Panc1 (cell line): Measurements from ENCODE around the gene NECTIN4. TPM values are rescaled to one million over a fixed set of nuclear protein-coding genes. Genes with fewer than 3 reads are reported as not detected.

ENCODE experiments used
- ATAC-seq: fragments of 200-7000 bp; cut with Tn5 transposase; 2 replicates; pipeline ENCODE4 v1.9.1; 2020; ENCODE audit warnings: mild to moderate bottlenecking, moderate library complexity
- BruUV-seq: library from RNA; stranded (reverse); fragments of 400-500 nt; replicated peaks from 2 replicates; lab custom pipeline; 2021; lab: Mats Ljungman, UMichigan
- CTCF ChIA-PET: fragments of 300-600 bp; sonication (Branson Sonifier 250); formaldehyde crosslinking; loops from one replicate; lab custom pipeline; 2022; ENCODE audit warnings: antibody characterized with exemption; lab: Charles Lee
- POLR2A ChIA-PET: fragments of 300-600 bp; sonication (Branson Sonifier 250); formaldehyde crosslinking; loops from one replicate; lab custom pipeline; 2022; ENCODE audit warnings: antibody characterized with exemption; lab: Charles Lee
- DNase-seq: peaks from one replicate; pipeline ENCODE4 v3.0.0-alpha.2; 2010; ENCODE audit warnings: low read depth, low spot score
- H3K27ac ChIP-seq: 2 replicates; pipeline ENCODE4 v1.5.1; 2011; ENCODE audit warnings: mild to moderate bottlenecking, low read length, inconsistent platforms
- H3K27me3 ChIP-seq: fragments of 200-500 bp; sonication (Bioruptor generic); 2 replicates; pipeline ENCODE4 v1.6.0; 2014; ENCODE audit warnings: low read length, inconsistent platforms; ENCODE audit not compliant: control insufficient read depth, insufficient read depth
- H3K36me3 ChIP-seq: fragments of 200-500 bp; sonication (Bioruptor generic); 2 replicates; pipeline ENCODE4 v1.5.1; 2014; ENCODE audit warnings: inconsistent platforms, mild to moderate bottlenecking, low read length, moderate library complexity; ENCODE audit not compliant: control insufficient read depth, insufficient read depth
- H3K4me1 ChIP-seq: 2 replicates; pipeline ENCODE4 v1.5.1; 2011; ENCODE audit warnings: inconsistent platforms, mild to moderate bottlenecking, low read length, moderate library complexity; ENCODE audit not compliant: control insufficient read depth, insufficient read depth
- H3K4me3 ChIP-seq, 2 experiments: 2 replicates each; pipeline ENCODE4 v1.5.1; 2011 to 2012; ENCODE audit warnings: low read depth in 2 of 2, low read length in 2 of 2, mild to moderate bottlenecking in 2 of 2, inconsistent platforms in 1 of 2, moderate library complexity in 1 of 2
- H3K9me3 ChIP-seq: fragments of 200-500 bp; sonication (Bioruptor generic); 2 replicates; pipeline ENCODE4 v1.5.1; 2014; ENCODE audit warnings: low read depth, mild to moderate bottlenecking, inconsistent platforms, low read length, moderate library complexity; ENCODE audit not compliant: control insufficient read depth, insufficient read depth
- POLR2AphosphoS5 ChIP-seq: IDR thresholded peaks from 2 replicates; pipeline ENCODE4 v1.6.1; 2012; ENCODE audit warnings: mild to moderate bottlenecking, low read depth, low read length, moderate library complexity
- SIN3A ChIP-seq: IDR thresholded peaks from 2 replicates; pipeline ENCODE4 v1.6.1; 2012; ENCODE audit warnings: low read depth, mild to moderate bottlenecking, low read length, moderate library complexity, borderline replicate concordance; ENCODE audit not compliant: insufficient read depth
- TCF7L2 ChIP-seq: IDR thresholded peaks from 2 replicates; pipeline ENCODE4 v1.6.1; 2011; ENCODE audit warnings: mild to moderate bottlenecking, low read depth, low read length, inconsistent platforms
- in situ Hi-C: cut with HindIII; loops from 2 replicates; pipeline ENCODE4 v1.10.0; 2016; ENCODE audit warnings: low sequenced_read_pairs, low pct_unique_long_range_greater_than_20kb
- intact Hi-C: fragments of 100-400 bp; cut with micrococcal nuclease; formaldehyde crosslinking; loops from one replicate; pipeline ENCODE4 v1.10.0; 2022; ENCODE audit not compliant: unreplicated experiment
- total RNA-seq: library from RNA; stranded (reverse); gene quantifications from one replicate; pipeline ENCODE4 v1.2.1, GENCODE V29; 2021; ENCODE audit not compliant: unreplicated experiment
- TF ChIP-seq, protein P1 (sequence below): fragments of 450-650 bp; IDR thresholded peaks from 2 replicates; pipeline ENCODE4 v1.5.1; 2017; ENCODE audit warnings: mild to moderate bottlenecking
- TF ChIP-seq, protein P2 (sequence below), 2 experiments: IDR thresholded peaks; 2 replicates each; pipeline ENCODE4 v1.6.1; 2011 to 2012; ENCODE audit warnings: low read depth in 2 of 2, control low read depth in 1 of 2, low read length in 1 of 2, mild to moderate bottlenecking in 1 of 2, moderate library complexity in 1 of 2; ENCODE audit not compliant: insufficient read depth in 1 of 2

NECTIN4 gene
- total RNA-seq, 1 experiment from 2014 or later = not detected

DNA sequence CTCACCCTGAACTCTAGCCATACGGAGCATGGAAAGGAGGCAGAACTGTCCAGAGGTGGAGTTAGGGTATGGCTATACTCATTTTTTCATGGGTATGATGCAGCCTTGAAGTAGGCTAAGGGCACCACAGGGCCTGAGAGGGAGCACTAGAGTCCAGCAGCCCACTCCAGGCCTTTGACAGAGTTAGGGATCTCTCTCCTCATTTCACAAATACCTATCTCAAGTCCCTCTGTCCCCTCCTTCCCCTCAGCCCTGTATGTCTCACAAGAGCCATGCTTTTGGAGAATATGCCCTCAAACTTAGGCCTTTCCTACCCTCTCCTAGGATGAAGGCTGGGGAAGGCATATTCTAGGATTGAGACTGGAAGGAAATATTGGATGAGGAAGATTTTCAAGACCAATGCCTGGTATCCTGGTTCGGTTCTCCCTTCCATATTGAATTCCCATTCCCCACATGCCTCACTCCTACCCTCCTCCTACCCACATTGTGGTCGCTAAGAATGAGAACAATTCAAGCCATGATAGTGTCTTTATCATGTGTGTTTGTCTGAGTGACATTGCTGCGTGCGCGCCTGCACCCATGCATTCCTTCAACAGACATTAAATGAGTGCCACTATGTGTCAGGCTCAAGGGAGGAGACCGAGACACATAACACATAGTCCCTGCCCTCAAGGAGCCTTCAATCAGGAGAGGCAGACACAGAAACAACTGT lies 2.6 kb upstream of the NECTIN4 start:
- ATAC-seq (no peak), DNase-seq (no peak)
- no peak overlapping the region for H3K4me3 ChIP-seq
- POLR2A ChIA-PET = no interaction called here
- intact Hi-C loops = no loop called here
- H3K9me3 ChIP-seq = no peaks in the 10 kb centered on the region
- H3K27ac ChIP-seq = no peak overlapping the region
- BruUV-seq = no TSS peak
- no peaks in the 10 kb centered on the region for H3K27me3 ChIP-seq
- in situ Hi-C loops = no loop called here
- no peaks in the 10 kb centered on the region for H3K4me1 ChIP-seq
- H3K36me3 ChIP-seq = no peaks in the 10 kb centered on the region
- CTCF ChIA-PET = interaction anchor here (1.1 kb wide), 1 partner anchor 50 kb away, joined by 4 read pairs; no protein-coding TSS in a partner anchor
- TF ChIP-seq, protein P1, sequence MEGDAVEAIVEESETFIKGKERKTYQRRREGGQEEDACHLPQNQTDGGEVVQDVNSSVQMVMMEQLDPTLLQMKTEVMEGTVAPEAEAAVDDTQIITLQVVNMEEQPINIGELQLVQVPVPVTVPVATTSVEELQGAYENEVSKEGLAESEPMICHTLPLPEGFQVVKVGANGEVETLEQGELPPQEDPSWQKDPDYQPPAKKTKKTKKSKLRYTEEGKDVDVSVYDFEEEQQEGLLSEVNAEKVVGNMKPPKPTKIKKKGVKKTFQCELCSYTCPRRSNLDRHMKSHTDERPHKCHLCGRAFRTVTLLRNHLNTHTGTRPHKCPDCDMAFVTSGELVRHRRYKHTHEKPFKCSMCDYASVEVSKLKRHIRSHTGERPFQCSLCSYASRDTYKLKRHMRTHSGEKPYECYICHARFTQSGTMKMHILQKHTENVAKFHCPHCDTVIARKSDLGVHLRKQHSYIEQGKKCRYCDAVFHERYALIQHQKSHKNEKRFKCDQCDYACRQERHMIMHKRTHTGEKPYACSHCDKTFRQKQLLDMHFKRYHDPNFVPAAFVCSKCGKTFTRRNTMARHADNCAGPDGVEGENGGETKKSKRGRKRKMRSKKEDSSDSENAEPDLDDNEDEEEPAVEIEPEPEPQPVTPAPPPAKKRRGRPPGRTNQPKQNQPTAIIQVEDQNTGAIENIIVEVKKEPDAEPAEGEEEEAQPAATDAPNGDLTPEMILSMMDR = no peak
- TF ChIP-seq, protein P2, sequence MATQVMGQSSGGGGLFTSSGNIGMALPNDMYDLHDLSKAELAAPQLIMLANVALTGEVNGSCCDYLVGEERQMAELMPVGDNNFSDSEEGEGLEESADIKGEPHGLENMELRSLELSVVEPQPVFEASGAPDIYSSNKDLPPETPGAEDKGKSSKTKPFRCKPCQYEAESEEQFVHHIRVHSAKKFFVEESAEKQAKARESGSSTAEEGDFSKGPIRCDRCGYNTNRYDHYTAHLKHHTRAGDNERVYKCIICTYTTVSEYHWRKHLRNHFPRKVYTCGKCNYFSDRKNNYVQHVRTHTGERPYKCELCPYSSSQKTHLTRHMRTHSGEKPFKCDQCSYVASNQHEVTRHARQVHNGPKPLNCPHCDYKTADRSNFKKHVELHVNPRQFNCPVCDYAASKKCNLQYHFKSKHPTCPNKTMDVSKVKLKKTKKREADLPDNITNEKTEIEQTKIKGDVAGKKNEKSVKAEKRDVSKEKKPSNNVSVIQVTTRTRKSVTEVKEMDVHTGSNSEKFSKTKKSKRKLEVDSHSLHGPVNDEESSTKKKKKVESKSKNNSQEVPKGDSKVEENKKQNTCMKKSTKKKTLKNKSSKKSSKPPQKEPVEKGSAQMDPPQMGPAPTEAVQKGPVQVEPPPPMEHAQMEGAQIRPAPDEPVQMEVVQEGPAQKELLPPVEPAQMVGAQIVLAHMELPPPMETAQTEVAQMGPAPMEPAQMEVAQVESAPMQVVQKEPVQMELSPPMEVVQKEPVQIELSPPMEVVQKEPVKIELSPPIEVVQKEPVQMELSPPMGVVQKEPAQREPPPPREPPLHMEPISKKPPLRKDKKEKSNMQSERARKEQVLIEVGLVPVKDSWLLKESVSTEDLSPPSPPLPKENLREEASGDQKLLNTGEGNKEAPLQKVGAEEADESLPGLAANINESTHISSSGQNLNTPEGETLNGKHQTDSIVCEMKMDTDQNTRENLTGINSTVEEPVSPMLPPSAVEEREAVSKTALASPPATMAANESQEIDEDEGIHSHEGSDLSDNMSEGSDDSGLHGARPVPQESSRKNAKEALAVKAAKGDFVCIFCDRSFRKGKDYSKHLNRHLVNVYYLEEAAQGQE (IDR thresholded peaks at IDR 0.05; ENCODE audit: insufficient read depth in 1 of 2, low read depth in 2 of 2, low read length in 1 of 2) = no peak
- no peak for TF ChIP-seq TCF7L2
- no peak for TF ChIP-seq POLR2AphosphoS5
- no peak for TF ChIP-seq SIN3A

DNA sequence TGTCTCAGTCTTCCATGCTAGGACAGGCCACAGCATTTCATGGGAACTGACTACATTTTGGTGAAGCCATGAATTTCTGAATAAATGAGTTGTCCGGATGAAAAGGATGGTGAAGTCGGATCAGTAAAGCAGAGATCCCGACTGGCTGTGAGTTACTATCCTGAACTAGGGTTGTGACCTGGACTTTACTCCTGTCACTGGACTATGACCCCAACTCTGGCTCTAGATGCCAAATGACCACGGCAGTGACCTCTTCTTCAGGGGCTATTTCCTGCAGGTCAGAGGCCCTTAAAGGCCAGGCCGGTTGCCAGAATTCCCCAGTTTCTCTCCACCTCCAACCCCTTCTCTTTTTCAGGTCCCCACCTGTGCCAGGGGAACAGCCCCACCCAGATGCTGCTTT lies 1.7 kb upstream of the NECTIN4 start:
- no peak overlapping the region for H3K4me3 ChIP-seq
- in situ Hi-C loops = no loop called here
- no peaks in the 10 kb centered on the region for H3K4me1 ChIP-seq
- ChIA-PET POLR2A (interaction anchor here (0.6 kb wide), 1 partner anchor 876 kb away, joined by 3 read pairs; no protein-coding TSS in a partner anchor), CTCF (no interaction called here)
- H3K36me3 ChIP-seq = no peaks in the 10 kb centered on the region
- no peak for ATAC-seq
- H3K27ac ChIP-seq = no peak overlapping the region
- H3K27me3 ChIP-seq = no peaks in the 10 kb centered on the region
- intact Hi-C loops = no loop called here
- no peaks in the 10 kb centered on the region for H3K9me3 ChIP-seq
- DNase-seq = no peak
- no TSS peak for BruUV-seq
- TF ChIP-seq POLR2AphosphoS5 = no peak
- no peak for TF ChIP-seq SIN3A
- TF ChIP-seq, protein P1 = no peak
- TF ChIP-seq, protein P2 (IDR thresholded peaks at IDR 0.05; ENCODE audit: insufficient read depth in 1 of 2, low read depth in 2 of 2, low read length in 1 of 2) = no peak
